GM12892 (cell line): ENCODE measurements around the gene FAM168B.

Experiments
- POLR2A ChIP-seq: IDR thresholded peaks from 2 replicates; pipeline ENCODE4 v1.6.1; 2011; ENCODE audit warnings: low read depth, low read length, control low read depth
- POLR2AphosphoS5 ChIP-seq: IDR thresholded peaks from 2 replicates; pipeline ENCODE4 v1.6.1; 2011; ENCODE audit warnings: low read depth, low read length, control low read depth
- TAF1 ChIP-seq: IDR thresholded peaks from 2 replicates; pipeline ENCODE4 v1.6.1; 2011; ENCODE audit warnings: low read depth, mild to moderate bottlenecking, control low read depth, low read length, borderline replicate concordance

- no peak for TF ChIP-seq POLR2A
- no peak for TF ChIP-seq POLR2AphosphoS5
- TF ChIP-seq TAF1: no peak
Measured at GRCh38 chr2:131130298-131130596, 37.0 kb upstream of the FAM168B start.
